IMR-90 (cell line): Measurements from ENCODE around the gene NABP1. TPM values are rescaled to one million over a fixed set of nuclear protein-coding genes. Genes with fewer than 3 reads are reported as not detected.

Source experiments
- CTCF ChIP-seq: conservative IDR thresholded peaks from 2 replicates; pipeline ENCODE4 v1.5.1; 2012; ENCODE audit warnings: mild to moderate bottlenecking, low read depth, low read length, improper control_type of control experiment
- FOS ChIP-seq: fragments of 150-350 bp; IDR thresholded peaks from 2 replicates; pipeline ENCODE4 v1.6.1; 2016; ENCODE audit warnings: low read depth, low read length
- POLR2A ChIP-seq: IDR thresholded peaks from 2 replicates; pipeline ENCODE4 v1.6.1; 2012; ENCODE audit warnings: mild to moderate bottlenecking, low read depth, low read length
- polyA plus RNA-seq, 3 experiments: library from polyadenylated mRNA; depleted of rRNA; stranded (reverse); fragments of >200 nt; gene quantifications; 2 replicates each; pipeline ENCODE4 v1.2.3, GENCODE V29; 2012; ENCODE audit warnings: low replicate concordance in 1 of 3
- total RNA-seq: library from RNA; depleted of rRNA; stranded (reverse); fragments of >200 nt; gene quantifications from 2 replicates; pipeline ENCODE4 v1.2.3, GENCODE V29; 2012

Gene NABP1
- total and polyA plus RNA-seq, 2 of the 4 experiments (the other 2 are of a cell fraction), result 57.7 to 73.3 TPM

- TF ChIP-seq CTCF (no peak), POLR2A (peak; percentile 79), FOS (peak; percentile 64)
Measured at GRCh38 chr2:191679818-191680600, 2.1 kb downstream of the NABP1 start (continued).
